HG03558 (cell line): ENCODE measurements around the gene DZIP1.

ENCODE experiments used
- ATAC-seq: cut with Tn5 transposase; IDR thresholded peaks from one replicate; pipeline ENCODE4 v1.9.1; 2021; ENCODE audit warnings: moderate number of reproducible peaks; ENCODE audit not compliant: unreplicated experiment; ENCODE audit errors: extremely low read depth

DZIP1 gene

GRCh38 chr13:95553581-95554385, 90.7 kb downstream of the DZIP1 start:
- ATAC-seq, result no peak

GRCh38 chr13:95552539-95553441, 91.7 kb downstream of the DZIP1 start, which contains the start of gene CLDN10:
TSS of gene CLDN10 (plus strand) at chr13:95552720. CDS start at chr13:95552754, 34 bp downstream.
- no peak for ATAC-seq

- no peak for ATAC-seq
Measured at GRCh38 chr13:95552208-95552538, 92.3 kb downstream of the DZIP1 start.

DNA sequence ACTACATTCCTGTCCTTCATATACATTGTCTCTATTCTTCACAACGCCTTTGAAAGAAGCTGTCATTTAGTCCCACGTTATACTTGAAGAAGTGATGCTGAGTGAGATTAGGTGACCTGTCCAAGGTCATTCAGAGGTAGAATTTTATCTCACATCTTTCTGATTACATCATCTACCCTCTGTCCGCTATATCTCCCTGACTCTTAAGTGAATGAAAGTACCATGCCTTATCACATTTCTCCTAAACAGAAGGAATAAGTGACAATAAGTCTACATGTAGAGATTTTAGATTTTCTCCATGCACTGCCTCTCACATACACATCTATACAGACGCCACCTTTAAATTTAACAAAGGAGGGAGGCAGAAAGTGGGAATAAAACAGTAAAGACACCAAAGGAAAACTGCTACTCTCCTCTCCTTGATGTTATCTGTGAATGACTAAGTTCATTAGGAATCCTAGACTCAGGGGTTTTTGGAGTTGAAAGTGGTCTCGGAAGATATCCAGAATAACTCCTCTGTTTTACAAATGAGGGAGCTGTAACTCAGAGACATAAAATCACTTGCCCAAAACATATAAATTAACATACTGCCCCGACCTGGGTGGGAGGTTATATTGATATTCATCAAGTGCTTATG, 96.9 kb downstream of the DZIP1 start:
- ATAC-seq, result no peak

DNA sequence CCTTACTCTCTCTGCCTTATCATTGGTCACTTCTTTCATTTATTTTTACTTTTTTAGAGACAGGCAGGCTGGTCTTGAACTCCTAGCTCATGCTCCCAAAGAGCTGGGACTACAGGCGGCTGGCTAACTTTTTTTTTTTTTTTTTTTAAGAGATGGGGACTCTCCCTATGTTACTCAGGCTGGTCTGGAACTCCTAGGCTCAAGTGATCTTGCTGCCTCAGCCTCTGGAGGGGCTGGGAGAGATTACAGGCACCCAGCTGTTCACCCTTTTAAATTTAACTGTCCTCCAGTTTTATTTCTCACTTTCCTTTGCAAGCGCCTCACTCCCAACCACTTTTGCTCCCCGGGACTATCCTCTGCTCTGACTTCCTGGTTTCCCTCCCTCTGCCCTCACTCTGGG, 97.6 kb downstream of the DZIP1 start:
- ATAC-seq, result no peak

DNA sequence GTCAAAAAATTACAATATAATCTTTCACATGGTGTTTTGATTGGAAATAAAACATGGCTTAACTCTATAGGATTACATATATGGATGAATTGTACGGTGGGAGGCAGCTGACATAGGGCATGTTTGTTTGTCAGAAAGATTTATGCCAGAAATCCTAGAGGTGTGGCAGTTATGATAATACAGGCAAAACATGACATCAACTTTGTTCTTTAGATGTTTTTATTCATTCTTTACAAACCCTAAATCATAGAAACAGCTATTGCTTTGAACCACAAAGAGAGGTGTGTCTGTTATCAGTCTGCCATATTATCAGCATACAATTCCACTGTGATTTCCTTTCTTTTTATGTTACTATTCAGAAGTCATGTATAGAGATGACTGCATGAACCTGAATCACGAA, 100.2 kb downstream of the DZIP1 start:
- ATAC-seq, result no peak

DNA sequence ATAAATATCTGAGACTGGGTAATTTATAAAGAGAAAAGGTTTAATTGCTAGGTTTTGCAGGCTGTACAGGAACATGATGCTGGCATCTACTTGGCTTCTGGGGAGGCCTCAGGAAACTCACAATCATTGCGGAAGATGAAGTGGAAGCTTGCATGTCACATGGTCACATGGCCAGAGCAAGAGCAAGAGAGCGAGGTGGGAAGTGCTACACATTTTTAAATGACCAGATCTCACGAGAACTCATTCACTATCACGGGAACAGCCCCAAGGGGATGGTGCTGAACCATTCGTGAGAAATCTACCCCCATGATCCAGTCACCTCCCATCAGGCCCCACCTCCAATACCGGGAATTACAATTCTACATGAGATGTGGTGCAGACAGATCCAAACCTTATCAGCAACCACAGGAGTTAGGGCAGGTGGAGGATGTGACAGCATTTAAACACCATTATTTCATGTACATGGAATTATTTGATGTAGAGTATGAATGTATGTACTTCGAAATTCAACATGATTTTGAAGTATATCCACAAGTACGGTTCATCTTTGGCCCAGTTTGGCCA, 102.5 kb downstream of the DZIP1 start:
- no peak for ATAC-seq

- no peak for ATAC-seq
Measured at GRCh38 chr13:95541308-95541707, 103.2 kb downstream of the DZIP1 start.

- ATAC-seq, result no peak
Measured at GRCh38 chr13:95540888-95541287, 103.6 kb downstream of the DZIP1 start.

DNA sequence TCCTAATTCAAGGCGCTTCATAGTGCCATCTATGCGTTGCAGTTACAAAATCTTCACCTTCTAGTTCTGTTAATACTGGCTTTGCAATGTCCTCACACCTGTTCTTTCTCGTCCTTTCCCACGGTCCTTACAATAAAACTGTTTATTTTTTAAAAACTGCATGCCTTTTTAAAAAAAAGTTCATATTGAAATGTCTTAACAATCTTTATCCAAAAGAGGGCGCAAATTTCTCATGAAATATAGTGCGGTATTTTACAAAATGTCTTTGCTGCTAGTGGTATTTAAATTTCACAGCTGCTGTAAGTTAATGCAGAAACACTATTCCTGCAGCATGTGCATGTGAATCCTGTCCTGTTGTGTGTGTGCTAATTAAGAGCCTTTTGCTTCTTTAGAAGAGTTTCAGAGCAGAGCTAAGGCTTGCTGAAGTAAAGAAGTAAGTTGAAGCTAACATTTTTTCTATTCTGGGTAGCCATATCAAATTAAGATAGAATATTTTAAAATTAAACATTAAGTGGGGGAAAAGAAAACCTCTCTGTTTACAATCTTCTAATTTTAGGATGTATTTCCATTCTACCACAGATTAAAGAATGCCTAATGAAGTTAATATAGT, 107.8 kb downstream of the DZIP1 start:
- ATAC-seq, result no peak

GRCh38 chr13:95535243-95535642, 109.3 kb downstream of the DZIP1 start:
- no peak for ATAC-seq

DNA sequence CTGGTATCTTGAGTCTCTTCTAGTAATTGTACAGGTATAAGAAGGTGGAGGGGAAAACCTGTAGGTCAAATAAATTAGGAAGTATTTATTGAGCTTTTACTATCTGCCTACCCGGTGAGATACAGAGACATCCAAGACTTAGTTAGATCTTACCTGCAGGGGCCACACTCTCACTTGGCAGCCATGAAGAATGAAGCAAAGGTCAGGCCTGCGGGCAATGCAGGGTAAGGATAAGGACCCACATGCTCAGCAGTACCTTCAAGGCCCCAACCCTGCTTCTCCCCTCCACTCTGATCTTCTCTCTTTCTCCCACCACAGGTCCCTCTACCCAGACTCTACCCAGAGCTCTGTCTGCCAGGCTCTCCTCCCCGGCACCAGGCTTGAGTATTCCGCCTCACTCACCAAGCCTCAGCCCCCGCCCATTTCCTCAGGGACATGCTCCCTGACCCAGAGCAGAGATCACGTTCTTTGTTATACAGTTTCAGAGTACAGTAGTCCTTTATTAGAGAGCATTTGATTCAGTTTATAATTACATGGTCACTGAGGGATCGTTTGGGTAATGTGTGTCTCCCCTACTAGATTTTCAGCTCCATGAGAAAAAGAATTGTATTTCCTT, 110.9 kb downstream of the DZIP1 start:
- ATAC-seq, result no peak

GRCh38 chr13:95530178-95530577, 114.3 kb downstream of the DZIP1 start:
- ATAC-seq, result no peak
